Measurements from ENCODE around the gene ADCY9. TPM values are rescaled to one million over a fixed set of nuclear protein-coding genes. Genes with fewer than 3 reads are reported as not detected.

ADCY9 gene
- total RNA-seq, 1 experiment from 2014 or later = 9.8 TPM

GRCh38 chr16:3963203-3963602 lies 153.0 kb downstream of the ADCY9 start:
- H3K4me2 ChIP-seq (ENCODE audit: low read length) = no peak overlapping the region
- ChIA-PET CTCF (interaction anchor here (1.1 to 1.5 kb wide), 2 partner anchors 24 to 290 kb away, joined by 4 to 5 read pairs; no protein-coding TSS in a partner anchor), POLR2A (no interaction called here), RAD21 (ENCODE audit: low non-redundant PET in 1 of 2, low total read pairs in 2 of 2, uncharacterized antibody in 2 of 2, unreplicated experiment in 2 of 2) (no interaction called here)
- intact Hi-C loops (cut with micrococcal nuclease) = no loop called here
- H3K4me1 ChIP-seq (ENCODE audit: control insufficient read depth in 1 of 2, insufficient read depth in 2 of 2, low read length in 2 of 2) = peaks cover 10 to 25% of the 10 kb centered on the region in 2 experiments; a peak in 3 of 4 replicates
- no peak for DNase-seq (ENCODE audit: low read depth, low spot score)
- H3K9ac ChIP-seq (ENCODE audit: low read length) = no peak overlapping the region
- H2AFZ ChIP-seq (ENCODE audit: low read depth, low read length, poor library complexity, severe bottlenecking) = no peak overlapping the region
- H3K27me3 ChIP-seq (ENCODE audit: insufficient read depth, low read length) = no peaks in the 10 kb centered on the region
- no peak for ATAC-seq
- no peaks in the 10 kb centered on the region for H3K79me2 ChIP-seq (ENCODE audit: insufficient read depth, low read length)
- no peaks in the 10 kb centered on the region for H3K9me3 ChIP-seq (ENCODE audit: control insufficient read depth in 1 of 2, insufficient read depth in 1 of 2, low read depth in 1 of 2, low read length in 2 of 2)
- no peak overlapping the region for H3K4me3 ChIP-seq (replicated peaks in 1 of 2; ENCODE audit: low read depth in 1 of 2, low read length in 2 of 2)
- H3K27ac ChIP-seq (ENCODE audit: low read depth, low read length) = no peak overlapping the region
- BruUV-seq (replicated peaks) = no TSS peak
- H4K20me1 ChIP-seq (ENCODE audit: insufficient read depth) = no peaks in the 10 kb centered on the region
- no peaks in the 10 kb centered on the region for H3K9me2 ChIP-seq (ENCODE audit: insufficient read depth)
- TF ChIP-seq REST (IDR thresholded peaks at IDR 0.05; ENCODE audit: low read depth) (no peak), ZNF274 (IDR thresholded peaks at IDR 0.05; ENCODE audit: low read depth, low read length) (no peak), EGR1 (IDR thresholded peaks at IDR 0.05; ENCODE audit: low read depth) (no peak), CTCF (IDR thresholded peaks at IDR 0.05 in 2 of 3, conservative IDR thresholded peaks at IDR 0.05 in 1 of 3; ENCODE audit: borderline replicate concordance in 1 of 3, insufficient read depth in 1 of 3, low read depth in 2 of 3, low read length in 2 of 3) (no peak), EZH2phosphoT487 (IDR thresholded peaks at IDR 0.05; ENCODE audit: borderline replicate concordance) (no peak), SIN3A (IDR thresholded peaks at IDR 0.05; ENCODE audit: low read depth) (no peak), JUND (IDR thresholded peaks at IDR 0.05) (no peak), CEBPB (IDR thresholded peaks at IDR 0.05; ENCODE audit: low read depth) (no peak), SP1 (IDR thresholded peaks at IDR 0.05; ENCODE audit: low read depth) (no peak), TCF7L2 (IDR thresholded peaks at IDR 0.05; ENCODE audit: borderline replicate concordance, extremely low read depth, insufficient read depth, insufficient read length) (no peak), FOSL1 (IDR thresholded peaks at IDR 0.05; ENCODE audit: low read depth) (no peak), YY1 (IDR thresholded peaks at IDR 0.05; ENCODE audit: extremely low read depth, insufficient replicate concordance, low read depth, low read length) (no peak), ATF3 (IDR thresholded peaks at IDR 0.05) (no peak), MAX (IDR thresholded peaks at IDR 0.05) (no peak), ELF1 (IDR thresholded peaks at IDR 0.05; ENCODE audit: borderline replicate concordance, low read depth) (no peak), CBX3 (IDR thresholded peaks at IDR 0.05; ENCODE audit: low read depth) (no peak), ZBTB33 (IDR thresholded peaks at IDR 0.05; ENCODE audit: extremely low read depth, insufficient replicate concordance, low read length) (no peak), POLR2AphosphoS5 (IDR thresholded peaks at IDR 0.05; ENCODE audit: low read depth, low read length) (no peak)
- H3K36me3 ChIP-seq (ENCODE audit: control insufficient read depth in 1 of 2, insufficient read depth in 2 of 2, low read length in 2 of 2) = no peaks in the 10 kb centered on the region

All from HCT116 (cell line).